ENCODE results near the gene BAG5.

GRCh38 chr14:103543140-103543539 lies 19.3 kb downstream of the BAG5 start:
- TF ChIP-seq CTCF (IDR thresholded peaks at IDR 0.05): no peak
- no peak for TF ChIP-seq POLR2A (IDR thresholded peaks at IDR 0.05)

All from sigmoid colon (tissue), 3 donors.